GM23338 (cell line): Measurements from ENCODE around the gene CENPT.

Source experiments
- CTCF ChIP-seq, 2 experiments: fragments of 200-600 bp in 1 of 2; sonication (generic) in 1 of 2; conservative IDR thresholded peaks; 2 replicates each; pipeline versions ENCODE4 v1.5.1 to v1.6.1; 2016 to 2017; ENCODE audit warnings: antibody characterized with exemption in 2 of 2, low read depth in 2 of 2, mild to moderate bottlenecking in 2 of 2, moderate library complexity in 1 of 2
- EZH2phosphoT487 ChIP-seq: fragments of 200-600 bp; sonication (generic); IDR thresholded peaks from one replicate; pipeline ENCODE4 v1.8.1; 2018; ENCODE audit warnings: antibody characterized with exemption; ENCODE audit not compliant: unreplicated experiment

- TF ChIP-seq CTCF (conservative IDR thresholded peaks at IDR 0.05; ENCODE audit: low read depth in 2 of 2) (no peak), EZH2phosphoT487 (no peak)
Measured at GRCh38 chr16:67853670-67854069, 6.2 kb upstream of the CENPT start.
